AG10803 (cell line): ENCODE results near the gene UTP20.
A peak's percentile ranks its signal among the peaks of the same experiment; 100 is the strongest.
"Not testable (repeated sequence)": the region's sequence is repeated elsewhere in the genome, so short reads cannot be mapped to it uniquely, and the experiment has no call there.

ENCODE experiments used
- DNase-seq: peaks from one replicate; pipeline ENCODE4 v3.0.0; 2010; ENCODE audit warnings: low read depth
- H3K4me3 ChIP-seq: 2 replicates; pipeline ENCODE4 v1.5.1; 2011; ENCODE audit warnings: mild to moderate bottlenecking, low read length, control low read depth
- CTCF ChIP-seq: conservative IDR thresholded peaks from 2 replicates; pipeline ENCODE4 v1.5.1; 2011; ENCODE audit warnings: mild to moderate bottlenecking, low read length, control low read depth, inconsistent platforms

UTP20 gene

GRCh38 chr12:101372431-101372830 is 92.5 kb downstream of the UTP20 start:
- TF ChIP-seq CTCF, result no peak
- DNase-seq, result no peak

GRCh38 chr12:101375573-101375972 is 95.7 kb downstream of the UTP20 start:
- no peak for TF ChIP-seq CTCF
- DNase-seq, result no peak
- H3K4me3 ChIP-seq, result no peak overlapping the region

More at GRCh38 chr12:101372431-101372830, 92.5 kb downstream of the UTP20 start:
- H3K4me3 ChIP-seq, result no peak overlapping the region

GRCh38 chr12:101379149-101379548 is 99.2 kb downstream of the UTP20 start:
- H3K4me3 ChIP-seq, result no peak overlapping the region

GRCh38 chr12:101391181-101391580 is 111.3 kb downstream of the UTP20 start:
- not testable (repeated sequence) for H3K4me3 ChIP-seq, DNase-seq

More at GRCh38 chr12:101379149-101379548, 99.2 kb downstream of the UTP20 start:
- no peak for TF ChIP-seq CTCF
- DNase-seq, result no peak

- H3K4me3 ChIP-seq, result peak overlapping the region; percentile 88
- no peak for TF ChIP-seq CTCF
- DNase-seq, result no peak
Observed at GRCh38 chr12:101407049-101407435, 127.1 kb downstream of the UTP20 start.

- DNase-seq, result peak; percentile 89
- TF ChIP-seq CTCF, result no peak; the same call in 1 of the 2 replicates
- H3K4me3 ChIP-seq, result peak within 1 kb of the TSS; percentile 88
Observed at GRCh38 chr12:101407436-101408345, 127.8 kb downstream of the UTP20 start, which contains the start of gene ARL1. Gene ARL1, minus strand, starts transcription at chr12:101407772. Its CDS starts 127 bp downstream, at chr12:101407645.

GRCh38 chr12:101410169-101410568 is 130.3 kb downstream of the UTP20 start:
- H3K4me3 ChIP-seq, DNase-seq: not testable (repeated sequence)

GRCh38 chr12:101414533-101415119 is 134.7 kb downstream of the UTP20 start:
- peak; percentile 61 for DNase-seq
- TF ChIP-seq CTCF, result peak; percentile 70
- no peak overlapping the region for H3K4me3 ChIP-seq
